Measurements from ENCODE around the gene BARX2.

- TF ChIP-seq CTCF (IDR thresholded peaks at IDR 0.05) (no peak), ZFX (IDR thresholded peaks at IDR 0.05; ENCODE audit: borderline replicate concordance) (no peak)
Observed at GRCh38 chr11:129458756-129459535, 83.3 kb downstream of the BARX2 start.

Measured in 22Rv1 (cell line).